ENCODE measurements around the gene ARID1A. TPM values are rescaled to one million over a fixed set of nuclear protein-coding genes. Genes with fewer than 3 reads are reported as not detected.

The ARID1A gene
- total RNA-seq, 2 experiments from 2014 or later: 118 to 124 TPM

GRCh38 chr1:26784023-26784871 is 88.4 kb downstream of the ARID1A start:
- no peaks in the 10 kb centered on the region for H3K27me3 Mint-ChIP-seq
- DNase-seq: no peak
- peaks cover 37% of the 10 kb centered on the region for H3K36me3 Mint-ChIP-seq
- H3K9me3 Mint-ChIP-seq: no peaks in the 10 kb centered on the region
- peaks cover 53% of the 10 kb centered on the region for H3K4me1 Mint-ChIP-seq
- no peak for ATAC-seq (ENCODE audit: low read depth)
- H3K27ac Mint-ChIP-seq: no peak overlapping the region
- POLR2A ChIA-PET: interaction anchor here (1.1 to 9.3 kb wide), 2 partner anchors 87 to 106 kb away, joined by 3 to 357 read pairs; partner anchors contain the start of genes ARID1A and GPN2
- H3K4me3 Mint-ChIP-seq: no peak overlapping the region

GRCh38 chr1:26784886-26785285 is 89.1 kb downstream of the ARID1A start:
- Mint-ChIP-seq H3K36me3 (peaks cover 31% of the 10 kb centered on the region), H3K9me3 (no peaks in the 10 kb centered on the region)

GRCh38 chr1:26785611-26786436 is 90.0 kb downstream of the ARID1A start:
- POLR2A ChIA-PET: interaction anchor here (0.5 to 9.3 kb wide), 14 partner anchors 11 to 285 kb away, joined by 3 to 357 read pairs (median 4); partner anchors contain the start of genes ARID1A and GPN2
- Mint-ChIP-seq H3K9me3 (no peaks in the 10 kb centered on the region), H3K4me3 (peak overlapping the region; percentile 99), H3K4me1 (peaks cover 60% of the 10 kb centered on the region), H3K27me3 (no peaks in the 10 kb centered on the region), H3K36me3 (peaks cover 27% of the 10 kb centered on the region), H3K27ac (peak overlapping the region; percentile 100)
- no peak for DNase-seq
- ATAC-seq (ENCODE audit: low read depth): no peak

More at GRCh38 chr1:26784886-26785285, 89.1 kb downstream of the ARID1A start:
- H3K27ac Mint-ChIP-seq: peak overlapping the region; percentile 100
- POLR2A ChIA-PET: interaction anchor here (1.1 to 9.3 kb wide), 4 partner anchors 58 to 105 kb away, joined by 3 to 357 read pairs (median 6); partner anchors contain the start of genes ARID1A and GPN2
- peak overlapping the region; percentile 54 for H3K4me3 Mint-ChIP-seq
- DNase-seq (no peak), ATAC-seq (ENCODE audit: low read depth) (no peak)
- H3K4me1 Mint-ChIP-seq: peaks cover 56% of the 10 kb centered on the region
- H3K27me3 Mint-ChIP-seq: no peaks in the 10 kb centered on the region

- POLR2A ChIA-PET: interaction anchor here (0.8 to 9.3 kb wide), 26 partner anchors 8 to 286 kb away, joined by 3 to 357 read pairs (median 7); partner anchors contain the start of genes ARID1A, GPATCH3 and GPN2
- no peaks in the 10 kb centered on the region for H3K27me3 Mint-ChIP-seq
- H3K9me3 Mint-ChIP-seq: no peaks in the 10 kb centered on the region
- H3K4me3 Mint-ChIP-seq: peak overlapping the region; percentile 99
- peak; percentile 11 for ATAC-seq (ENCODE audit: low read depth)
- DNase-seq: peak; percentile 68
- peaks cover 24% of the 10 kb centered on the region for H3K36me3 Mint-ChIP-seq
- H3K4me1 Mint-ChIP-seq: peaks cover 66% of the 10 kb centered on the region
- H3K27ac Mint-ChIP-seq: peak overlapping the region; percentile 100
Observed at GRCh38 chr1:26786437-26787380, 90.9 kb downstream of the ARID1A start.

GRCh38 chr1:26787381-26787705 is 91.5 kb downstream of the ARID1A start:
- DNase-seq (no peak), ATAC-seq (ENCODE audit: low read depth) (peak; percentile 68)
- H3K36me3 Mint-ChIP-seq: peaks cover 18% of the 10 kb centered on the region
- H3K4me1 Mint-ChIP-seq: peaks cover 66% of the 10 kb centered on the region
- H3K27me3 Mint-ChIP-seq: no peaks in the 10 kb centered on the region
- POLR2A ChIA-PET: interaction anchor here (0.5 to 9.3 kb wide), 29 partner anchors 9 to 315 kb away, joined by 3 to 357 read pairs (median 6); partner anchors contain the start of genes ARID1A, GPATCH3, GPN2 and HMGN2
- no peaks in the 10 kb centered on the region for H3K9me3 Mint-ChIP-seq
- peak overlapping the region; percentile 100 for H3K27ac Mint-ChIP-seq
- H3K4me3 Mint-ChIP-seq: peak overlapping the region; percentile 99

- DNase-seq: peak; percentile 96
- POLR2A ChIA-PET: interaction anchor here (0.5 to 9.3 kb wide), 33 partner anchors 10 to 316 kb away, joined by 3 to 357 read pairs (median 6); partner anchors contain the start of genes ARID1A, GPATCH3, GPN2 and HMGN2
Observed at GRCh38 chr1:26787706-26788514, 92.1 kb downstream of the ARID1A start, which contains the start of gene PIGV. Gene PIGV (plus strand): TSS chr1:26787950. CDS start chr1:26790816, 2,866 bp downstream.

GRCh38 chr1:26788515-26788785 is 92.6 kb downstream of the ARID1A start:
- Mint-ChIP-seq H3K36me3 (peaks cover 16% of the 10 kb centered on the region), H3K4me3 (peak overlapping the region; percentile 99), H3K9me3 (no peaks in the 10 kb centered on the region), H3K27me3 (no peaks in the 10 kb centered on the region), H3K4me1 (peaks cover 65% of the 10 kb centered on the region), H3K27ac (peak overlapping the region; percentile 100)
- DNase-seq: no peak
- ATAC-seq (ENCODE audit: low read depth): no peak
- POLR2A ChIA-PET: interaction anchor here (1.0 to 9.3 kb wide), 24 partner anchors 9 to 316 kb away, joined by 3 to 357 read pairs (median 8); partner anchors contain the start of genes ARID1A, GPATCH3, GPN2 and HMGN2

More at GRCh38 chr1:26787706-26788514, 92.1 kb downstream of the ARID1A start, which contains the start of gene PIGV:
- Mint-ChIP-seq H3K4me3 (peak within 1 kb of the TSS; percentile 99), H3K27ac (peak within 1 kb of the TSS; percentile 100), H3K27me3 (no peaks in the 10 kb centered on the region), H3K36me3 (peaks cover 16% of the 10 kb centered on the region), H3K4me1 (peaks cover 68% of the 10 kb centered on the region), H3K9me3 (no peaks in the 10 kb centered on the region)
- ATAC-seq (ENCODE audit: low read depth): peak; percentile 59

GRCh38 chr1:26788836-26789611 is 93.2 kb downstream of the ARID1A start:
- Mint-ChIP-seq H3K27me3 (no peaks in the 10 kb centered on the region), H3K36me3 (peaks cover 18% of the 10 kb centered on the region), H3K4me3 (peak overlapping the region; percentile 99), H3K9me3 (no peaks in the 10 kb centered on the region), H3K27ac (peak overlapping the region; percentile 100), H3K4me1 (peaks cover 64% of the 10 kb centered on the region)
- no peak for ATAC-seq (ENCODE audit: low read depth)
- POLR2A ChIA-PET: interaction anchor here (0.6 to 9.3 kb wide), 25 partner anchors 8 to 685 kb away, joined by 3 to 357 read pairs (median 8); partner anchors contain the start of genes ARID1A, GPATCH3, GPN2 and HMGN2
- peak; percentile 76 for DNase-seq

GRCh38 chr1:26789612-26789865 is 93.7 kb downstream of the ARID1A start:
- Mint-ChIP-seq H3K4me3 (peak overlapping the region; percentile 99), H3K4me1 (peaks cover 62% of the 10 kb centered on the region), H3K27me3 (no peaks in the 10 kb centered on the region), H3K27ac (peak overlapping the region; percentile 100), H3K9me3 (no peaks in the 10 kb centered on the region), H3K36me3 (peaks cover 23% of the 10 kb centered on the region)
- POLR2A ChIA-PET: interaction anchor here (0.6 to 9.3 kb wide), 16 partner anchors 8 to 686 kb away, joined by 3 to 357 read pairs (median 15); partner anchors contain the start of genes ARID1A and HMGN2
- DNase-seq: no peak
- no peak for ATAC-seq (ENCODE audit: low read depth)

GRCh38 chr1:26789931-26790330 is 94.1 kb downstream of the ARID1A start:
- DNase-seq: no peak

GRCh38 chr1:26790551-26790953 is 94.7 kb downstream of the ARID1A start:
- no peaks in the 10 kb centered on the region for H3K27me3 Mint-ChIP-seq
- POLR2A ChIA-PET: interaction anchor here (0.6 to 9.3 kb wide), 10 partner anchors 10 to 1446 kb away, joined by 3 to 357 read pairs (median 24); partner anchors contain the start of genes ARID1A and HMGN2
- ATAC-seq (ENCODE audit: low read depth) (no peak), DNase-seq (no peak)
- peaks cover 53% of the 10 kb centered on the region for H3K4me1 Mint-ChIP-seq
- H3K9me3 Mint-ChIP-seq: no peaks in the 10 kb centered on the region
- peaks cover 27% of the 10 kb centered on the region for H3K36me3 Mint-ChIP-seq
- H3K27ac Mint-ChIP-seq: peak overlapping the region; percentile 100
- peak overlapping the region; percentile 99 for H3K4me3 Mint-ChIP-seq

More at GRCh38 chr1:26789931-26790330, 94.1 kb downstream of the ARID1A start:
- ATAC-seq (ENCODE audit: low read depth): no peak
- peaks cover 26% of the 10 kb centered on the region for H3K36me3 Mint-ChIP-seq
- peaks cover 58% of the 10 kb centered on the region for H3K4me1 Mint-ChIP-seq
- POLR2A ChIA-PET: interaction anchor here (0.6 to 9.3 kb wide), 11 partner anchors 11 to 1445 kb away, joined by 4 to 357 read pairs (median 21); partner anchors contain the start of genes ARID1A and HMGN2
- H3K27me3 Mint-ChIP-seq: no peaks in the 10 kb centered on the region
- peak overlapping the region; percentile 99 for H3K4me3 Mint-ChIP-seq
- peak overlapping the region; percentile 100 for H3K27ac Mint-ChIP-seq
- H3K9me3 Mint-ChIP-seq: no peaks in the 10 kb centered on the region
